Measurements from ENCODE around the gene CACNA1C. TPM values are rescaled to one million over a fixed set of nuclear protein-coding genes. Genes with fewer than 3 reads are reported as not detected.
A peak's percentile ranks its signal among the peaks of the same experiment; 100 is the strongest.

The CACNA1C gene
- total RNA-seq, 2 donors from 2014 or later = 4.4 to 10.1 TPM

DNA sequence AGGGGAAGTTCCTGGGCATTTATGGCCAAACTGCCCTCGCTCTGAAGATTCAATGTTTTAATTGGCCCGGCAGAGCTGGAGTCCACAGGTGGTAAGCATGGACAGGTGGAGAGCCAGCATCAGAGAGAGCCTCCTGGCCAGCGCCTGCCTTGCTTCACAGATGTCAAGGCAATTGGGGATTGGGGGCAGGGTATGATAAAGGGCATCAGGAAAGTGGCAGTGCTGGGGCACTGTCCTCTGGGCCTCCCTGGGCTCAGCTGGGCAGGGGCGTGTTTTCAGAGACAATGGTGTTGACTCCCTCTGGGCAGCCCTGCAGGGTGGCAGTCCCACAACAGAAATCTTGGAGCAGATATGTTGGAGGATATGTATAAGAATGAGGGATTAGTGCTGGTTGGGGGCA is 237.3 kb downstream of the CACNA1C start:
- ATAC-seq (no peak), DNase-seq (no peak)
- intact Hi-C loops (cut with DNase I, micrococcal nuclease) = no loop called here

DNA sequence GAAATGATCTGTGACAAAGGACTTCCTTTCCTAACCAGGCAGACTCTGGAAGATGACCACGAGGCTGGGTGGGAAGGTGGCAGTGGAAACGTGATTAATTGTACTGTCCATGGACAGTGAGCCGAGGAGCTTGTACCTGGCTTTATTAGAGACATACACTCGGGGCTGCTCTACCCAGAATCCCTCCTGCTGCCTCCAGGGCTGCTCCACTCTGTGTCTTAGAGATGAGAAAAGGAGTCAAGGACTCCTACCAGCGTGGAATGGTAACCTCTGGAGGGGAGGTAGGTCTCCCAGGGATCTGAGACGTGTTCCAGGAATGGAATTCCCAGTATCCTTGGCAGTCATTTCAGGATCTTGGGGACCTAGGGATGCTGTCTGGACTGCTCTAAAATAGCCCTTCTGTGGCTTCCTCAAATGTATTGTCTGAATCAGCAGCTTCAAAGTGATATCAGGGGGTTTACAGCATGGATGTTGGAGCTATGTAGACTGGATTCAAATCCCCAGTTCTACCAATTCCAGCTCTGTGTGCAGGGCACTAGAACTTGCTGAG is 237.8 kb downstream of the CACNA1C start:
- intact Hi-C loops (cut with DNase I, micrococcal nuclease) = no loop called here
- ATAC-seq (no peak), DNase-seq (no peak)

- intact Hi-C loops (cut with DNase I, micrococcal nuclease) = no loop called here
- DNase-seq (no peak), ATAC-seq (peak; percentile 73)
Observed at GRCh38 chr12:2291182-2291832, 238.5 kb downstream of the CACNA1C start.

DNA sequence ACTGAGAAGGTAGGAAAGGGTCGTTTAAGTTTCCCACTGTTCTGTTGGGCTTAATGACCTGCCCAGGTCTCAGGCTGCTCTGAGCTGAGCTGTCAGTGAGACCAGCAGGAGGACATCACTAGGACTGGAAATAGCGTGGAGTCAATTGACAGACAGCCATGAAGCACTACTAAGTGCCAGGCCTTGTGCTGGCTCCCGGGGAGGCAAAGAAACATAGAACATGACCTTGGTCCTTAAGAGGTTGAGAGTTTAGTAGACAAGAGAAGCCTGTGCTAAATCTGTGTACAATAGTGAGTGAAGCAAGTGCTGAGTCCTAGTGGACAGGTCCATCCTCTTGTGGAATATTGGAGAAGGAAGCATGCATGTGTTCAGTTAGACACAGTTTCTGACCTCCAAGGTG is 239.2 kb downstream of the CACNA1C start:
- ATAC-seq (no peak), DNase-seq (no peak)

DNA sequence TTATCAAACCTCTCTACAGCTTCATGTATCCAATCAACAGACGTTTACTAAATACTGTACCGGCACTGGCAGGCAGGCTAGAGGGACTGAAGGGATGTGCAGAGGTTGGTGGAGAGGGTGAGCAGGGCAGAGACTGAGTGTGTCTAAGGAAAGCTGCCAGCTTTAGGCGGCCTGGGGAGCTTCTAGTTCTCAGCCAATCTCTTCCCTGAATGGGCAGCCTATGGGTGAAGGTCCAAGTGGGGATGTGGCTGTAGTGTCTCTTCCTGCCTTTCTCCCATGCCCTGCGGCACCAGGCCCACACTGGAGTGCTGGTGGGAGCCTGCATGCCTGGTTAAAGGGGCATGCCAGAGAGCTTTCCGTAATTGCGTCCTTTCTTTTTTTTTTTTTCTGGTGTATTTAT is 239.8 kb downstream of the CACNA1C start:
- DNase-seq (no peak), ATAC-seq (no peak)
- intact Hi-C loops (cut with DNase I, micrococcal nuclease) = no loop called here

More for the DNA sequence above, 239.2 kb downstream of the CACNA1C start:
- intact Hi-C loops (cut with DNase I, micrococcal nuclease) = no loop called here

GRCh38 chr12:2294651-2295475 is 242.1 kb downstream of the CACNA1C start:
- intact Hi-C loops (cut with DNase I, micrococcal nuclease) = no loop called here
- DNase-seq = no peak
- no peak for ATAC-seq

DNA sequence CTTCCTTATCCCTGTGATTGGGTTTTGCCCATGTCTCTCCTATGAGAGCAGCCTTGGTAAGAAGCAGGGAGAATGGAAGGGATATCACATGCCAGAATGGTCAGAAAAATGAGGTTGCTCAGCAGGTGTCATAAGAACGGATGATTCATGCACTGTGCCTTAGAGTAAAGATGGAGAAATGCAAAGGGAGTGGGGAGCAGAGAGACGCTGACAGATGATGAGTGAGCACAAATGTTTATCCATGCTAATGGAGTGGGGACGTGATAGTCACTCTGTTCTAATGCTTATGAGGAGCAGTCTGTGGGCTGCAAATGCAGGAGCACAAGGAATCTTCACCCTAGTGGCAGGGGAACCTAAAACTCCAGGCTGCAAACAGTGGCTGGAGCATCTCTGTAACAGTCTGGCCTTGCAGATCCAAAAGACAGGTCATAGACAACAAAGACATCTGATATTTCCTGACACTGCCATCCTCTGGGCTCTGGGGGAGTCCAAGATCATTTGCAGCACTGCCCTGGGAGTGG is 243.2 kb downstream of the CACNA1C start:
- DNase-seq (no peak), ATAC-seq (no peak)
- intact Hi-C loops (cut with DNase I, micrococcal nuclease) = no loop called here

DNA sequence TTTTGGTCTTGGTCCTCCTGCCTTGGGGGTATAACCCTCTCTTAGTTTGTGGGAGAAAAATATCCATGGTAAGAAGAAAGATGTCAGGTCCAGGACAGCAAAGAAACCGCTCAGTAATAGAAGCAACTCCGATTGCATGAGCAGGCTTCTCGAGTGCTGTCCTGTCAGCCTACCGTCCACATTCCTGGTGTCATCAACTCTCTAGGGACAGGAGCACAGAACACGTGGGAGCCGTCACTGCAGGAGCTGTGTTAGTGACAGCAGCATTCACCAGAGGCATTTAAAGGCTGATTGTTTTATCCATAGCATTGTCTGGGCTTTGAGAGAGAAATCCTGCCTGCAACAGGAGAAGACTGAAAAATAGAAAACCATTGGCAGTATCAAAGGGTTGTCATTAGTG is 244.2 kb downstream of the CACNA1C start:
- intact Hi-C loops (cut with DNase I, micrococcal nuclease) = no loop called here
- no peak for ATAC-seq
- DNase-seq = no peak

GRCh38 chr12:2297658-2298057 is 244.9 kb downstream of the CACNA1C start:
- intact Hi-C loops (cut with DNase I, micrococcal nuclease) = no loop called here
- no peak for ATAC-seq
- no peak for DNase-seq

- intact Hi-C loops (cut with DNase I, micrococcal nuclease) = no loop called here
- DNase-seq (no peak), ATAC-seq (no peak)
Observed at GRCh38 chr12:2298556-2299200, 245.9 kb downstream of the CACNA1C start.

GRCh38 chr12:2299206-2299605 is 246.4 kb downstream of the CACNA1C start:
- DNase-seq (no peak), ATAC-seq (no peak)
- intact Hi-C loops (cut with DNase I, micrococcal nuclease) = no loop called here

- ATAC-seq = no peak
- intact Hi-C loops (cut with DNase I, micrococcal nuclease) = no loop called here
- DNase-seq = no peak
Observed at GRCh38 chr12:2300168-2300567, 247.4 kb downstream of the CACNA1C start.

DNA sequence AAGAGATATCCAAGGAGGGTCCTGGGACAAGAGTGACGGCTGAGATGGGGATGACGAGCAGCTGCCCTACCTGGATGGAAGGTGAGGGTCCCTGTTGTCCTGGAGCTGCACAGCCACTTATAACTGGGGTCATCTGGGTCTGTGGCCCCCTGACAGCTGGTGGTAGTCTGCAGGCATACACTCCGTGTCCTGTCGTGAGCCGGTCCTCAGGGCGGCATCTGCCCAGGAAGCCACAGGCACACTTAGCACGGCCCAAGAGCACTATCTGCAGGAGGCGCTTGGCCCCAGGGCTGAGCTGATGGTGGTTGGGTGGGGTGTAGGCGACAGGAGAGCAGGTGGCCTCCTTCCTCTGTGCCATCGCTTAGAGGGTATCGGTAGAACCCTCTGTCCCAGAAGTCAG is 248.1 kb downstream of the CACNA1C start:
- ATAC-seq (no peak), DNase-seq (no peak)
- intact Hi-C loops (cut with DNase I, micrococcal nuclease) = no loop called here

- intact Hi-C loops (cut with DNase I, micrococcal nuclease) = no loop called here
- DNase-seq = no peak
- ATAC-seq = no peak
Observed at GRCh38 chr12:2301531-2302461, 249.0 kb downstream of the CACNA1C start.

DNA sequence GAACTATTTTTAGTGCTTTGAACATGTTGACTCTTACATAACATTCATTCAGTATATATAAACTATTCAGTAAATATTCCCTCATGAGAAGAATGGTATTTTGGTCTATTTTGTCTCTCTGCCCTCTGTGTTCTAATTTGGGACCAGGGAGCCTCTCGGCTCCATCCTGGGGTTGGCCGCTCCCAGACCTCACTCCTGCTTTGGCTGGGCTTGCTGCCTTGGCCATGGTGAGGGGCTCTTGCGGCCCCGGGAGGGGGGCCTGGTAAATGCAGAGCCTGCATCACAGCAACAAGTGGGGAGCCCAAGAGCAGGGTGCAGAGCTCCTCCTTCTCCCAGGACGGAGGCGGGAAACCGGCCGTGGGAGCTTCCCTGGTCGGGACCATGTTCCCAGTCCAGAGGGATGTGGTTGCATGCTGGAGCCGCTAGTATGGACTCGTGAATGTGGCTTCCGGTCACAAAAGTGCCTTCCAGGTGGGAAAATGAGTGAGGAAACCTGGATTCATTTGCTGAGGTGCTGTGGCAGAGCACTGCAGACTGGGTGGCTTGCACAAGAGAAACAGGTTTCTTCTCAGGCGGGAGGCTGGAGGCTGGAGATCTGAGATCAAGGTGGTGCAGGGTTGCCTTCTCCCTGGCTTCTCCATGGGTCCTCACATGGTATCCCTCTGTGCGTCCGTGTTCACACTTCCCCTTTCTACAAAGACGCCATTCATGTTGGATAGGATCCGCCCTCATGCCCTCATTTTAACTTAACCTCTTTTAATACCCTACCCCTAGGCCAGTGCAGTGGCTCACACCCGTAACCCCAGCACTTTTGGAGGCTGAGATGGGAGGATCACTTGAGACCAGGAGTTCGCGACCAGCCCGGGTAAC is 250.2 kb downstream of the CACNA1C start:
- no peak for DNase-seq
- ATAC-seq = no peak
- intact Hi-C loops (cut with DNase I, micrococcal nuclease) = no loop called here

DNA sequence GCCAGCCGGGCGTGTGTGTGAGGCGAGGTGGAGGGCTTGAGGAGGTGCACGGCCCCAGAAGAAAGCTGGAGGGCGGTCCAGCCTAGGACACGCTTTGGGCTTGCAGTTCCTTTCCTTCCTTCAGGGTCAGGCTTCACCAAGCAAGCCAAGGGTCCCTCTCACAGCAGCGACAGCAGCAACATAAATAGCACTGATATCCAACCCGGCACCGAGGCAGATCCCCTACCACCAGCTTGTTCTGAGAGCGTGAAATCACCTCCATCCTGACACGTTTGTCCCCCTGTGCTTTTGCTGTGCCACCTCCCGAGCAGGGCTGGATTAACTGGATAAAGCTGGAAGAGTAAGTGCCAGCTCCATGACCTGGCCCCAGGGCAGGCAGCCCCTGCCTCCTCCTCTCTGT is 251.4 kb downstream of the CACNA1C start:
- ATAC-seq = no peak
- DNase-seq = no peak
- intact Hi-C loops (cut with DNase I, micrococcal nuclease) = no loop called here

- intact Hi-C loops (cut with DNase I, micrococcal nuclease) = no loop called here
Observed at GRCh38 chr12:2306012-2306411, 253.2 kb downstream of the CACNA1C start.

DNA sequence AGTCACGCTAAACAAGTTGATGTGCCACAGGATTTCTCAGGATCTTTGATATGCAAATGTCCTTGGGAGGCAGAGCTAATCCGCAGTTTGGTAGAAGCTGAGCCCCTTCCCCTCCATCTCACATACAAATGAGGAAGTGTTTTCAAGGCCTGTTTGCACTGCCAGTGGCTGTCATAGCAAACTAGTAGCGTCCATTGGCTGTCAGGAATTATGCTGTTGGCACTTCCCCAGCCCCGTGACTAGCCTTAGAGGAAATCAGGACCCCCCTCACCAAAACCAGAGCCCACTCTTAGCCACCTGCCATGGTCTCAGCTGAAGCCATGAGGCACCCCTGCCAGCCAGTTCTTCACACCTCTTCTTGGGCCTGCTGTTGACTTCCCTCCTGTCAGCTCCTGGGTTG is 253.9 kb downstream of the CACNA1C start:
- ATAC-seq (no peak), DNase-seq (no peak)
- intact Hi-C loops (cut with DNase I, micrococcal nuclease) = no loop called here

More at GRCh38 chr12:2306012-2306411, 253.2 kb downstream of the CACNA1C start:
- no peak for ATAC-seq
- no peak for DNase-seq

Measured in left colon (tissue), 2 donors.